WTC11 (cell line): ENCODE results near the gene NR1D1. TPM values are rescaled to one million over a fixed set of nuclear protein-coding genes. Genes with fewer than 3 reads are reported as not detected.

Experiments
- ATAC-seq: fragments of 200-7000 bp; cut with Tn5 transposase; 2 replicates; pipeline ENCODE4 v1.10.0; 2021; ENCODE audit warnings: mild to moderate bottlenecking, moderate library complexity
- CTCF ChIA-PET: fragments of 300-600 bp; sonication (Branson Sonifier 250); formaldehyde crosslinking; loops from one replicate; lab custom pipeline; 2021; ENCODE audit warnings: antibody characterized with exemption; lab: Charles Lee
- POLR2A ChIA-PET: fragments of 350-600 bp; sonication (Branson Sonifier 250); formaldehyde crosslinking; loops from one replicate; lab custom pipeline; 2021; ENCODE audit warnings: antibody characterized with exemption; lab: Charles Lee
- DNase-seq: peaks from one replicate; pipeline ENCODE4 v3.0.0; 2021; ENCODE audit warnings: low spot score
- H3K27ac Mint-ChIP-seq: 2 replicates; pipeline ENCODE4 v1.8.0; 2021; ENCODE audit warnings: mixed read lengths
- H3K27me3 Mint-ChIP-seq: 2 replicates; pipeline ENCODE4 v1.8.0; 2021; ENCODE audit warnings: low read depth, mild to moderate bottlenecking, moderate library complexity, mixed read lengths
- H3K36me3 Mint-ChIP-seq: 2 replicates; pipeline ENCODE4 v1.8.0; 2021; ENCODE audit warnings: mixed read lengths
- H3K4me1 Mint-ChIP-seq: 2 replicates; pipeline ENCODE4 v1.8.0; 2022; ENCODE audit warnings: mixed read lengths
- H3K4me3 Mint-ChIP-seq: 2 replicates; pipeline ENCODE4 v1.8.0; 2021; ENCODE audit warnings: mild to moderate bottlenecking, moderate library complexity, mixed read lengths
- H3K9me3 Mint-ChIP-seq: 2 replicates; pipeline ENCODE4 v1.8.0; 2021; ENCODE audit warnings: mixed read lengths
- ATF1 ChIP-seq: sonication (generic); formaldehyde crosslinking; IDR thresholded peaks from 2 replicates; pipeline ENCODE4 v1.8.1; 2023; ENCODE audit warnings: mild to moderate bottlenecking, moderate library complexity, missing genetic modification reagents
- CREB1 ChIP-seq: sonication (generic); formaldehyde crosslinking; IDR thresholded peaks from 2 replicates; pipeline ENCODE4 v1.8.0; 2023; ENCODE audit warnings: mild to moderate bottlenecking, missing genetic modification reagents
- FOXJ3 ChIP-seq: sonication (generic); formaldehyde crosslinking; IDR thresholded peaks from 2 replicates; pipeline ENCODE4 v1.9.0; 2021; ENCODE audit warnings: missing genetic modification reagents, mild to moderate bottlenecking, borderline replicate concordance
- KAT7 ChIP-seq: sonication (generic); formaldehyde crosslinking; IDR thresholded peaks from 2 replicates; pipeline ENCODE4 v1.8.1; 2023; ENCODE audit warnings: missing genetic modification reagents, mild to moderate bottlenecking, borderline replicate concordance
- NFE2L1 ChIP-seq: sonication (generic); formaldehyde crosslinking; IDR thresholded peaks from 2 replicates; pipeline ENCODE4 v1.8.1; 2023; ENCODE audit warnings: missing genetic modification reagents
- NR2C2 ChIP-seq: sonication (generic); formaldehyde crosslinking; IDR thresholded peaks from 2 replicates; pipeline ENCODE4 v1.8.0; 2022; ENCODE audit warnings: mild to moderate bottlenecking, missing genetic modification reagents
- TCF7 ChIP-seq: sonication (generic); formaldehyde crosslinking; IDR thresholded peaks from 2 replicates; pipeline ENCODE4 v1.8.0; 2022; ENCODE audit warnings: mild to moderate bottlenecking, low read depth, missing genetic modification reagents, moderate library complexity
- TEAD1 ChIP-seq: sonication (generic); formaldehyde crosslinking; IDR thresholded peaks from 2 replicates; pipeline ENCODE4 v1.8.0; 2022; ENCODE audit warnings: mild to moderate bottlenecking, missing genetic modification reagents
- ZBTB21 ChIP-seq: sonication (generic); formaldehyde crosslinking; IDR thresholded peaks from 2 replicates; pipeline ENCODE4 v1.8.1; 2023; ENCODE audit warnings: mild to moderate bottlenecking, missing genetic modification reagents, borderline replicate concordance
- ZNF121 ChIP-seq: sonication (generic); formaldehyde crosslinking; IDR thresholded peaks from 2 replicates; pipeline ENCODE4 v1.8.0; 2023; ENCODE audit warnings: missing genetic modification reagents
- ZNF425 ChIP-seq: fragments of 250-450 bp; sonication (Bioruptor Pico); conservative IDR thresholded peaks from 2 replicates; pipeline ENCODE4 v1.9.0; 2021; ENCODE audit warnings: mild to moderate bottlenecking
- total RNA-seq: library from RNA; stranded (reverse); gene quantifications from 3 replicates; pipeline ENCODE4 v1.2.3, GENCODE V29; 2021
- TF ChIP-seq, protein P1 (sequence below): fragments of 250-450 bp; sonication (Bioruptor Pico); IDR thresholded peaks from 2 replicates; pipeline ENCODE4 v1.9.0; 2021; ENCODE audit warnings: mild to moderate bottlenecking
- TF ChIP-seq, protein P2 (sequence below): sonication (generic); formaldehyde crosslinking; IDR thresholded peaks from 2 replicates; pipeline ENCODE4 v1.8.0; 2023; ENCODE audit warnings: missing genetic modification reagents, mild to moderate bottlenecking, borderline replicate concordance

Gene NR1D1
- total RNA-seq, 1 experiment from 2014 or later, result 5.6 TPM

GRCh38 chr17:40071313-40072039 lies 28.9 kb downstream of the NR1D1 start:
- Mint-ChIP-seq H3K27me3 (no peaks in the 10 kb centered on the region), H3K4me1 (peaks cover 75% of the 10 kb centered on the region), H3K27ac (no peak overlapping the region), H3K4me3 (no peak overlapping the region), H3K9me3 (no peaks in the 10 kb centered on the region), H3K36me3 (no peaks in the 10 kb centered on the region)
- POLR2A ChIA-PET, result interaction anchor here (0.7 kb wide), 1 partner anchor 9 kb away, joined by 4 read pairs; no protein-coding TSS in a partner anchor
- no peak for DNase-seq
- CTCF ChIA-PET, result interaction anchor here (1.0 to 4.3 kb wide), 10 partner anchors 8 to 44 kb away, joined by 3 to 33 read pairs (median 8); partner anchors contain the start of genes MED24, NR1D1 and THRA
- no peak for ATAC-seq
- TF ChIP-seq ZNF121, result peak; percentile 62; the same call in 1 of the 2 replicates
- TF ChIP-seq, protein P1, sequence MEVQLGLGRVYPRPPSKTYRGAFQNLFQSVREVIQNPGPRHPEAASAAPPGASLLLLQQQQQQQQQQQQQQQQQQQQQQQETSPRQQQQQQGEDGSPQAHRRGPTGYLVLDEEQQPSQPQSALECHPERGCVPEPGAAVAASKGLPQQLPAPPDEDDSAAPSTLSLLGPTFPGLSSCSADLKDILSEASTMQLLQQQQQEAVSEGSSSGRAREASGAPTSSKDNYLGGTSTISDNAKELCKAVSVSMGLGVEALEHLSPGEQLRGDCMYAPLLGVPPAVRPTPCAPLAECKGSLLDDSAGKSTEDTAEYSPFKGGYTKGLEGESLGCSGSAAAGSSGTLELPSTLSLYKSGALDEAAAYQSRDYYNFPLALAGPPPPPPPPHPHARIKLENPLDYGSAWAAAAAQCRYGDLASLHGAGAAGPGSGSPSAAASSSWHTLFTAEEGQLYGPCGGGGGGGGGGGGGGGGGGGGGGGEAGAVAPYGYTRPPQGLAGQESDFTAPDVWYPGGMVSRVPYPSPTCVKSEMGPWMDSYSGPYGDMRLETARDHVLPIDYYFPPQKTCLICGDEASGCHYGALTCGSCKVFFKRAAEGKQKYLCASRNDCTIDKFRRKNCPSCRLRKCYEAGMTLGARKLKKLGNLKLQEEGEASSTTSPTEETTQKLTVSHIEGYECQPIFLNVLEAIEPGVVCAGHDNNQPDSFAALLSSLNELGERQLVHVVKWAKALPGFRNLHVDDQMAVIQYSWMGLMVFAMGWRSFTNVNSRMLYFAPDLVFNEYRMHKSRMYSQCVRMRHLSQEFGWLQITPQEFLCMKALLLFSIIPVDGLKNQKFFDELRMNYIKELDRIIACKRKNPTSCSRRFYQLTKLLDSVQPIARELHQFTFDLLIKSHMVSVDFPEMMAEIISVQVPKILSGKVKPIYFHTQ (CRISPR knock-in tag), result no peak
- TF ChIP-seq NFE2L1, result no peak

GRCh38 chr17:40070709-40071312 lies 29.6 kb downstream of the NR1D1 start:
- H3K36me3 Mint-ChIP-seq, result no peaks in the 10 kb centered on the region
- POLR2A ChIA-PET, result interaction anchor here (0.7 kb wide), 1 partner anchor 8 kb away, joined by 4 read pairs; no protein-coding TSS in a partner anchor
- no peak overlapping the region for H3K4me3 Mint-ChIP-seq
- no peak overlapping the region for H3K27ac Mint-ChIP-seq
- H3K27me3 Mint-ChIP-seq, result no peaks in the 10 kb centered on the region
- no peaks in the 10 kb centered on the region for H3K9me3 Mint-ChIP-seq
- DNase-seq (no peak), ATAC-seq (no peak)
- CTCF ChIA-PET, result interaction anchor here (1.0 to 4.3 kb wide), 8 partner anchors 8 to 41 kb away, joined by 3 to 33 read pairs (median 11); partner anchors contain the start of genes MED24 and THRA
- peaks cover 76% of the 10 kb centered on the region for H3K4me1 Mint-ChIP-seq
- no peak for TF ChIP-seq TCF7 (CRISPR knock-in tag)
- no peak for TF ChIP-seq FOXJ3 (CRISPR knock-in tag)
- TF ChIP-seq NR2C2 (CRISPR knock-in tag), result no peak
- no peak for TF ChIP-seq ZNF425 (CRISPR knock-in tag)
- no peak for TF ChIP-seq ATF1 (CRISPR knock-in tag)
- TF ChIP-seq TEAD1 (CRISPR knock-in tag), result no peak
- TF ChIP-seq CREB1 (CRISPR knock-in tag), result no peak
- TF ChIP-seq, protein P2, sequence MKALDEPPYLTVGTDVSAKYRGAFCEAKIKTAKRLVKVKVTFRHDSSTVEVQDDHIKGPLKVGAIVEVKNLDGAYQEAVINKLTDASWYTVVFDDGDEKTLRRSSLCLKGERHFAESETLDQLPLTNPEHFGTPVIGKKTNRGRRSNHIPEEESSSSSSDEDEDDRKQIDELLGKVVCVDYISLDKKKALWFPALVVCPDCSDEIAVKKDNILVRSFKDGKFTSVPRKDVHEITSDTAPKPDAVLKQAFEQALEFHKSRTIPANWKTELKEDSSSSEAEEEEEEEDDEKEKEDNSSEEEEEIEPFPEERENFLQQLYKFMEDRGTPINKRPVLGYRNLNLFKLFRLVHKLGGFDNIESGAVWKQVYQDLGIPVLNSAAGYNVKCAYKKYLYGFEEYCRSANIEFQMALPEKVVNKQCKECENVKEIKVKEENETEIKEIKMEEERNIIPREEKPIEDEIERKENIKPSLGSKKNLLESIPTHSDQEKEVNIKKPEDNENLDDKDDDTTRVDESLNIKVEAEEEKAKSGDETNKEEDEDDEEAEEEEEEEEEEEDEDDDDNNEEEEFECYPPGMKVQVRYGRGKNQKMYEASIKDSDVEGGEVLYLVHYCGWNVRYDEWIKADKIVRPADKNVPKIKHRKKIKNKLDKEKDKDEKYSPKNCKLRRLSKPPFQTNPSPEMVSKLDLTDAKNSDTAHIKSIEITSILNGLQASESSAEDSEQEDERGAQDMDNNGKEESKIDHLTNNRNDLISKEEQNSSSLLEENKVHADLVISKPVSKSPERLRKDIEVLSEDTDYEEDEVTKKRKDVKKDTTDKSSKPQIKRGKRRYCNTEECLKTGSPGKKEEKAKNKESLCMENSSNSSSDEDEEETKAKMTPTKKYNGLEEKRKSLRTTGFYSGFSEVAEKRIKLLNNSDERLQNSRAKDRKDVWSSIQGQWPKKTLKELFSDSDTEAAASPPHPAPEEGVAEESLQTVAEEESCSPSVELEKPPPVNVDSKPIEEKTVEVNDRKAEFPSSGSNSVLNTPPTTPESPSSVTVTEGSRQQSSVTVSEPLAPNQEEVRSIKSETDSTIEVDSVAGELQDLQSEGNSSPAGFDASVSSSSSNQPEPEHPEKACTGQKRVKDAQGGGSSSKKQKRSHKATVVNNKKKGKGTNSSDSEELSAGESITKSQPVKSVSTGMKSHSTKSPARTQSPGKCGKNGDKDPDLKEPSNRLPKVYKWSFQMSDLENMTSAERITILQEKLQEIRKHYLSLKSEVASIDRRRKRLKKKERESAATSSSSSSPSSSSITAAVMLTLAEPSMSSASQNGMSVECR (CRISPR knock-in tag), result no peak
- no peak for TF ChIP-seq ZBTB21 (CRISPR knock-in tag)
- no peak for TF ChIP-seq KAT7 (CRISPR knock-in tag)
